GM19328 (cell line): Measurements from ENCODE around the gene PPP1R14D.

ENCODE experiments used
- ATAC-seq: cut with Tn5 transposase; IDR thresholded peaks from one replicate; pipeline ENCODE4 v1.9.1; 2021; ENCODE audit warnings: mild to moderate bottlenecking, moderate library complexity; ENCODE audit not compliant: unreplicated experiment

The PPP1R14D gene

GRCh38 chr15:40787991-40788390 lies 40.5 kb downstream of the PPP1R14D start:
- ATAC-seq, result no peak

- ATAC-seq, result no peak
Measured at GRCh38 chr15:40787344-40787841, 41.1 kb downstream of the PPP1R14D start.

- ATAC-seq, result no peak
Measured at GRCh38 chr15:40785814-40786213, 42.7 kb downstream of the PPP1R14D start.

DNA sequence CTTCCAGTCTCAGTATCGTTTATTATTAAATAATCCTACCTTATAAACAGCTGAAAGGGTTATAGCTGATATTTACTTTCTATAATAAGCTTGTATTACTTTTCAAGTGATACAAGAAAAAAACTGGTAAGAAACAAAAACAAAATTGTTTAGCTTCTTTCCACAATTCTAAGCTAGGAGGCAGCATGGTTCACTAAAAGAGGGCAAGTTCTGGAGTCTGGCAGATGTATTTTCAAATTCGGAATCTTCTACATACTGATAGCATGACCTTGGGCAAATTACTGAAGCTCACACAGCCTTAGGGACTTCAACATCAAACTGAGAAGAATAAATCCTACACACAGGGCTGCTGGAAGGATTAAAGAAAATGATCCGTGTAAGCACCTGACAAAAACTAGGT lies 43.3 kb downstream of the PPP1R14D start:
- ATAC-seq, result no peak

DNA sequence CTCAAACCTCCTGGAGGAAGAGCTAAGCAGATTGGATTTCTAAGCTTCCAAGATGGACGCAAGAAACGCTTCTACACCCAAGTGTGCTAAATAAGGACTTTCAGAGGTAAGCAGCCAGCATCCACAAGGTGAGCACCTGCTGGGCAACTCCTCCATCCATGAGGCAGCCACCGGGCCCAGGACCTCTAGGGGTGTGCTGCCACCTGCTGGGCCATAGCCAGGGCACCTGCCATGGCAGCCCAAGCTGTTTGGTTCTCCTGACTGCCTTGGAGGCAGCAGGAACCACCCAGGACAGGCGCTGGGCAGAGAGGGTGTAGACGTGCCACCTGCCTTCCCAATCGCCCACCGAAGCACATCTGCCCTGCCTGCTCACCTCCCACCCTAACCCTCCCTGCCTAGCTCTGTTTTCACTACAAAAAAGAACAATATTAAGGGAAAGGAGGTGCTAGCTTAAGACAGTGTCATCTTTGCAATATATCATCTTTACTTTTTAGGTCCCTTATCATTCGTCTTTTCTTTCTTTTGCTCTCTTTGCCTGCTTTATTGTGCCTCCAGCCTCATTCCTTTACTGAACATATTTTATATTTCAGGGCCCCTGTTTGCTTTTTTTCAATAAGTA lies 45.8 kb downstream of the PPP1R14D start:
- ATAC-seq, result no peak

GRCh38 chr15:40776537-40777141 lies 51.9 kb downstream of the PPP1R14D start:
- ATAC-seq, result no peak

- no peak for ATAC-seq
Measured at GRCh38 chr15:40775740-40776536, 52.6 kb downstream of the PPP1R14D start.

GRCh38 chr15:40775007-40775406 lies 53.5 kb downstream of the PPP1R14D start:
- no peak for ATAC-seq

DNA sequence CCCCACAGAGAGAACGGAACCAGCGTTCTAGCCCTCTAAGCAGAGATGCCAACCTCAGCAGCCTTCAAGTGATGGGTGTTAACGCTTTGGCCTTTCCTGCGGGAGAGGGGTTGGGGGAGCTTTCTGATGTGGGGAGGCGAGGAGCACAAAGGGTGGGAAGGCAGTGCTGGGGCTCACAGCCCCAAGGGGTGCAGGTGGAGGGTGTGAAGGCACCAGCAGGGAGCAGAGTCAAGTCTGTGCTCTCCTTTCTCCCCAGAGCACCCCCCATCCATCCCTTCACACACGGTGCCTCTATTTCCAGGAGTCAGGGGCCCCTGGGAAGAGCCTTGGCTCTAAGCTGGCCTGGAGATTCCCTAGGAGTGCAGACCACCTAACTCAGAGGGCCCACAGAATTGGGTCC lies 54.6 kb downstream of the PPP1R14D start:
- no peak for ATAC-seq

- no peak for ATAC-seq
Measured at GRCh38 chr15:40773496-40773895, 55.0 kb downstream of the PPP1R14D start.

- no peak for ATAC-seq
Measured at GRCh38 chr15:40772014-40772413, 56.5 kb downstream of the PPP1R14D start.

GRCh38 chr15:40771242-40771641 lies 57.3 kb downstream of the PPP1R14D start:
- no peak for ATAC-seq

DNA sequence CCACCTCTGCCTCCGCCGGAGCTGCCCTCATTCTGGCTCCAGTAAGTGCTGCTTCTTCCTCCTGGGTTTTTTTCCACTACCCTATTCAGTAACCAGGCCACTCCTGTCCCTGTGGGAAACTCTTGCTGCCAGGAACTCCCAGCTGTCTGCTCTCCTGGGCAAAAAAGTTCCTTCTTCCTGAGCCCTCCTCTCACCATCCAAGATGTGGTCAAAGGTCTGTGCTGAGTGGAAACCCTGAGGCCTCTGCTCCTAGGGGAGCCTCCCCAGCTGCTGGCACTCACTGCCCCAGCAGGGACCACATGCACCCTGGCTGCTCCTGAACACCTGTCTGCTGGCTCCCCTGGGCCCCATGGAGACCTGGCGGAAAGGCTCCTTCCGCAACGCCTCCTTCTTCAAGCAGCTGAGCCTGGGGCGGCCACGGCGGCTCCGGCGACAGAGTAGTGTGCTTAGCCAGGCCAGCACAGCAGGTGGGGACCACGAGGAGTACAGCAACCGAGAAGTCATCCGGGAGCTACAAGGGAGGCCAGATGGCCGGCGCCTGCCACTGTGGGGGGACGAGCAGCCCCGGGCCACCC lies 58.3 kb downstream of the PPP1R14D start:
- no peak for ATAC-seq

DNA sequence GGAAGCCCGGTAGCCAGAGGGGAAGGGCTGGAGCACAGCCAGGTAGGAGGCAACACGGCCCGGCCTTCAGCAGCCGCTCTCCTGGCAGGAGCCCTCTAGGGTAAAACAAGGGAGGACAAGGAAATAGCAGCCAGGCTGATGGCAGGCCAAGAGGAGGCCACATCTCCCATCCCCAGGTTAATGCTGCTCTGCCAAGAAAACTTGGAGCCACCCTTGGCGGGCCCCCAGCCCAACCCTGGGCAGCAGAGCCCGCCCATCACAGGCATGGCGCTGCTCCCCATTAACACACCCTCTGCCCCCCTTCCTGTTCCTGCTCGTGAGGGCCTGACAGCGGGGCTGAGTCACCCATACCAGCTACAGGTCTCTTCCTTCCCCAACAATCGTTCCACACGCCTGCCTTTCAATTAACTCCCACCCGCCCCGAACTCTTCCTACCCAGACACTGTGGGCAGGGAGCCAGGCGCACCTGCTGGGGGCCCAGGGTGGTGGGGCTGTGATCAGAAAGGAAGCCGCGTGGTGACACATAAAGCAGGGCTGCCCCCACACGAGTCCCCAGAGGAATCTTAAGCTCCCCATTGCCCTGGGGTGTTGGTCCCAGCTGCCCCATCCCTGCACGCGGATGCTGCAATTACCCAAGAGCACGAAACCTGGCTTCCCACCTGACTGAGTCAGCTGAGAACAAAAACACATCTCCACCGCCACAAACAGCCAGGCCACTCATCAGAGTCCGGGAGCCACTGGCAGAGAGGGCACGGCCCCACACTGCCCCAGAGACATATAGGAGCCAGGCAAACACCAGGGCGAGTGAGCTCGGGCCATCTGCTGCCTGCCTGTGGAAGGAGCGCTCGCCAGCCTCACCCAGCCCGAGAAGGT lies 59.0 kb downstream of the PPP1R14D start, which contains the start of gene C15orf62:
TSS of gene C15orf62 (plus strand) at position 707 of the 873 bp plus-strand sequence. CDS start 516 bp downstream, outside the sequence.
- ATAC-seq, result no peak

- ATAC-seq, result no peak
Measured at GRCh38 chr15:40768521-40769273, 59.8 kb downstream of the PPP1R14D start.

DNA sequence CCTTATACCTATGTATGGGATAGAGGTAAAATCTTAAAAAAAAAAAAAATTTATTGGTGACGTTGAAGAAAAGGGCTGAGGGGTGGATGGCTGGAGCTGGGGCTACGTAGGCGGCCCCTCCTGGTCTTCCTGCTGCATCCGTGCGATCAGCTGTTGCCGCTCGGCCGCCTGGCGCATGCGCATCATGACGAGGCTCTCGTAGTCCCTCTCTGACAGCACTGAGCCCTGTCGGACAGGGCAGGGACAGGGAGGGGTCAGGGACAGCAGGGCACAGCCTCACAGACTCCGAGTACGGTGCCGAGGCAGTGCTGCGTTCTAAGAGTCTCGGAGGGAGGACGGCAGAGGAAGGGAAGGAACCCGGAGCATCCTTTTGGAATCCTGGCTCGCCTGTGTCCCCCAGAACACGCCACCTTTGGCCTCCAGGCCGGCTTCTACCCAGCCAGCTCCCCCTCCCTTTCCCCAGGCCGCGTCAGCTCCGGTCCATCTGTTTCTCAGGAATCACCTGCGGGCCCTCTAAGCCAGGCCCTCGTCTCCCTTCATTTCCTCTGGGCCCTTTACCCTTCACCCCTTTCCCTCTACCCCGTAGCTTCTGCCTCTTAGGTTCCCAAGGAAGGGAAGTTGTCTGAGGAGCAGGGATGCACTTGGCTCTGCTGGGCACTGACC lies 60.5 kb downstream of the PPP1R14D start:
- no peak for ATAC-seq

DNA sequence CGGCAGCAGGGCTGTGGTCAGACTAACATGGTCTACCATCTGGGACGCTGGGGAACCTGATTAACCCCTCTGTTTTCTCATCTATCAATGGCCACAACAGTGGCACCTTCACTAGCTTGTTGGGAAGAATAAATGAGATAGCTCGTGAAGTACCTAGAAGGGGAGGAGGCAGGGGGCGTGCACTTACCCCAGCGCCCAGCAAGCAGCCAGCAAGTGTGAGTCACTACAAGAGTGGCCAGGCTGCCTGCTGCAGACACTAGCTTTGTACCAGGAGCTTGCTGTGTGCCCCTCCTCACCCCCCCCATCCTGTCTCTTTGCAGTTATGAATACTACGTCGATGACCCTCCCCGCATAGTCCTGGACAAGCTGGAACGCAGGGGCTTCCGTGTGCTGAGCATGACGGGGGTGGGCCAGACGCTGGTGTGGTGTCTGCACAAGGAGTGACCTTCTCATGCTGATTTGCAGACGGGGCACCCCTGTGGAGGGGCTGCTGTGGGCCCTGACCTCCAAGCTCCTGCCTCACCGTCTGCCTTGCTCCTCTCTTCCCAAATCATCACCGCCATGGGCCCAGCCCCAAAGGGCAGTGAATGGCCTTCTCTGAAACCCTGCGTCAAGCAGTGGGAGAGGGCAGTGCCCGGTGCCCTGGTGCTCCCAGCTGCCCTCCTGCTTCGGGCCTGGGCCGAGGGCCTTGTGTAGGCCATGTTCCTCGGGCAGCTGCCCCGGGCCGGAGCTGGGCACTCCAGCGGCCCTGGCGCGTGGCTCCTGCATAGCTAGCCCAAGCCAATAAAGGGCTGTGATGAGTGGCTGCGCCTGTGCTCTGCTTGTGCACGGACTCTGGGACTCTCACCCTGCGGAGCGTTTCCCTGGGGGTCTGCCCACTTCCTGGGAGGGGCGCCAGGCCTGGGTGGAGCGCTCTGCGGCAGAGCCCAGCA lies 61.3 kb downstream of the PPP1R14D start:
- ATAC-seq, result no peak

- no peak for ATAC-seq
Measured at GRCh38 chr15:40766194-40766815, 62.2 kb downstream of the PPP1R14D start.
